Measurements from ENCODE around the gene LRCOL1.

The LRCOL1 gene

GRCh38 chr12:132562489-132563021 lies 47.8 kb downstream of the LRCOL1 start:
- Histone ChIP-seq H3K27ac (ENCODE audit: low read length) (no peak overlapping the region), H3K9me3 (ENCODE audit: control insufficient read depth, low read depth, low read length) (no peaks in the 10 kb centered on the region), H3K4me1 (ENCODE audit: control insufficient read depth, low read depth, low read length) (no peaks in the 10 kb centered on the region), H3K27me3 (ENCODE audit: control insufficient read depth, insufficient read depth, low read length) (peaks cover 31% of the 10 kb centered on the region), H3K9ac (ENCODE audit: low read length) (no peak overlapping the region), H3K4me3 (ENCODE audit: low read length) (no peak overlapping the region), H3K36me3 (ENCODE audit: control insufficient read depth, low read depth, low read length) (peaks cover 13% of the 10 kb centered on the region)

GRCh38 chr12:132561427-132562156 lies 48.8 kb downstream of the LRCOL1 start:
- no peaks in the 10 kb centered on the region for H3K4me1 ChIP-seq (ENCODE audit: control insufficient read depth, low read depth, low read length)
- no peak overlapping the region for H3K27ac ChIP-seq (ENCODE audit: low read length)
- peaks cover 8% of the 10 kb centered on the region for H3K36me3 ChIP-seq (ENCODE audit: control insufficient read depth, low read depth, low read length)
- H3K9me3 ChIP-seq (ENCODE audit: control insufficient read depth, low read depth, low read length), result no peaks in the 10 kb centered on the region
- peak overlapping the region; percentile 78 for H3K4me3 ChIP-seq (ENCODE audit: low read length)
- H3K9ac ChIP-seq (ENCODE audit: low read length), result no peak overlapping the region
- peaks cover 40% of the 10 kb centered on the region for H3K27me3 ChIP-seq (ENCODE audit: control insufficient read depth, insufficient read depth, low read length)

- Histone ChIP-seq H3K27ac (ENCODE audit: low read length) (no peak overlapping the region), H3K9me3 (ENCODE audit: control insufficient read depth, low read depth, low read length) (no peaks in the 10 kb centered on the region), H3K9ac (ENCODE audit: low read length) (peak overlapping the region; percentile 89), H3K27me3 (ENCODE audit: control insufficient read depth, insufficient read depth, low read length) (peaks cover 48% of the 10 kb centered on the region), H3K36me3 (ENCODE audit: control insufficient read depth, low read depth, low read length) (peaks cover 7% of the 10 kb centered on the region), H3K4me3 (ENCODE audit: low read length) (peak overlapping the region; percentile 78), H3K4me1 (ENCODE audit: control insufficient read depth, low read depth, low read length) (no peaks in the 10 kb centered on the region)
These were observed 49.6 kb downstream of the LRCOL1 start for GRCh38 chr12:132560614-132561426.

GRCh38 chr12:132560364-132560613 lies 50.1 kb downstream of the LRCOL1 start:
- Histone ChIP-seq H3K27ac (ENCODE audit: low read length) (no peak overlapping the region), H3K4me1 (ENCODE audit: control insufficient read depth, low read depth, low read length) (no peaks in the 10 kb centered on the region), H3K36me3 (ENCODE audit: control insufficient read depth, low read depth, low read length) (peaks cover 2% of the 10 kb centered on the region), H3K9ac (ENCODE audit: low read length) (peak overlapping the region; percentile 89), H3K27me3 (ENCODE audit: control insufficient read depth, insufficient read depth, low read length) (peaks cover 48% of the 10 kb centered on the region), H3K4me3 (ENCODE audit: low read length) (peak overlapping the region; percentile 78), H3K9me3 (ENCODE audit: control insufficient read depth, low read depth, low read length) (no peaks in the 10 kb centered on the region)

GRCh38 chr12:132559652-132560363 lies 50.6 kb downstream of the LRCOL1 start:
- peak overlapping the region; percentile 89 for H3K9ac ChIP-seq (ENCODE audit: low read length)
- no peaks in the 10 kb centered on the region for H3K4me1 ChIP-seq (ENCODE audit: control insufficient read depth, low read depth, low read length)
- H3K9me3 ChIP-seq (ENCODE audit: control insufficient read depth, low read depth, low read length), result no peaks in the 10 kb centered on the region
- no peak overlapping the region for H3K27ac ChIP-seq (ENCODE audit: low read length)
- H3K36me3 ChIP-seq (ENCODE audit: control insufficient read depth, low read depth, low read length), result no peaks in the 10 kb centered on the region
- peaks cover 48% of the 10 kb centered on the region for H3K27me3 ChIP-seq (ENCODE audit: control insufficient read depth, insufficient read depth, low read length)
- H3K4me3 ChIP-seq (ENCODE audit: low read length), result peak overlapping the region; percentile 78

- peak overlapping the region; percentile 42 for H3K4me3 ChIP-seq (ENCODE audit: low read length)
- H3K36me3 ChIP-seq (ENCODE audit: control insufficient read depth, low read depth, low read length), result no peaks in the 10 kb centered on the region
- no peak overlapping the region for H3K9ac ChIP-seq (ENCODE audit: low read length)
- peaks cover 55% of the 10 kb centered on the region for H3K27me3 ChIP-seq (ENCODE audit: control insufficient read depth, insufficient read depth, low read length)
- H3K4me1 ChIP-seq (ENCODE audit: control insufficient read depth, low read depth, low read length), result no peaks in the 10 kb centered on the region
- no peak overlapping the region for H3K27ac ChIP-seq (ENCODE audit: low read length)
- H3K9me3 ChIP-seq (ENCODE audit: control insufficient read depth, low read depth, low read length), result no peaks in the 10 kb centered on the region
These were observed 51.3 kb downstream of the LRCOL1 start for GRCh38 chr12:132558861-132559623.

- Histone ChIP-seq H3K4me1 (ENCODE audit: control insufficient read depth, low read depth, low read length) (no peaks in the 10 kb centered on the region), H3K4me3 (ENCODE audit: low read length) (no peak overlapping the region)
These were observed 52.1 kb downstream of the LRCOL1 start for GRCh38 chr12:132558042-132558856.

GRCh38 chr12:132557291-132558015 lies 52.9 kb downstream of the LRCOL1 start:
- Histone ChIP-seq H3K4me1 (ENCODE audit: control insufficient read depth, low read depth, low read length) (no peaks in the 10 kb centered on the region), H3K27me3 (ENCODE audit: control insufficient read depth, insufficient read depth, low read length) (peaks cover 71% of the 10 kb centered on the region), H3K36me3 (ENCODE audit: control insufficient read depth, low read depth, low read length) (no peaks in the 10 kb centered on the region), H3K27ac (ENCODE audit: low read length) (no peak overlapping the region), H3K9ac (ENCODE audit: low read length) (no peak overlapping the region), H3K4me3 (ENCODE audit: low read length) (no peak overlapping the region), H3K9me3 (ENCODE audit: control insufficient read depth, low read depth, low read length) (no peaks in the 10 kb centered on the region)

More at GRCh38 chr12:132558042-132558856, 52.1 kb downstream of the LRCOL1 start:
- Histone ChIP-seq H3K9me3 (ENCODE audit: control insufficient read depth, low read depth, low read length) (no peaks in the 10 kb centered on the region), H3K36me3 (ENCODE audit: control insufficient read depth, low read depth, low read length) (no peaks in the 10 kb centered on the region), H3K9ac (ENCODE audit: low read length) (no peak overlapping the region), H3K27ac (ENCODE audit: low read length) (no peak overlapping the region), H3K27me3 (ENCODE audit: control insufficient read depth, insufficient read depth, low read length) (peaks cover 63% of the 10 kb centered on the region)

GRCh38 chr12:132556801-132557200 lies 53.6 kb downstream of the LRCOL1 start:
- Histone ChIP-seq H3K4me1 (ENCODE audit: control insufficient read depth, low read depth, low read length) (no peaks in the 10 kb centered on the region), H3K27me3 (ENCODE audit: control insufficient read depth, insufficient read depth, low read length) (peaks cover 77% of the 10 kb centered on the region), H3K9ac (ENCODE audit: low read length) (no peak overlapping the region)

GRCh38 chr12:132556216-132556615 lies 54.2 kb downstream of the LRCOL1 start:
- H3K27ac ChIP-seq (ENCODE audit: low read length), result no peak overlapping the region
- no peak overlapping the region for H3K9ac ChIP-seq (ENCODE audit: low read length)
- no peaks in the 10 kb centered on the region for H3K36me3 ChIP-seq (ENCODE audit: control insufficient read depth, low read depth, low read length)
- peaks cover 83% of the 10 kb centered on the region for H3K27me3 ChIP-seq (ENCODE audit: control insufficient read depth, insufficient read depth, low read length)
- no peak overlapping the region for H3K4me3 ChIP-seq (ENCODE audit: low read length)
- no peaks in the 10 kb centered on the region for H3K9me3 ChIP-seq (ENCODE audit: control insufficient read depth, low read depth, low read length)
- H3K4me1 ChIP-seq (ENCODE audit: control insufficient read depth, low read depth, low read length), result no peaks in the 10 kb centered on the region

More at GRCh38 chr12:132556801-132557200, 53.6 kb downstream of the LRCOL1 start:
- Histone ChIP-seq H3K27ac (ENCODE audit: low read length) (no peak overlapping the region), H3K4me3 (ENCODE audit: low read length) (no peak overlapping the region), H3K36me3 (ENCODE audit: control insufficient read depth, low read depth, low read length) (no peaks in the 10 kb centered on the region), H3K9me3 (ENCODE audit: control insufficient read depth, low read depth, low read length) (no peaks in the 10 kb centered on the region)

All from iPS-18a (cell line).